Testis (tissue), 2 donors: Measurements from ENCODE around the gene SHC3.

ENCODE experiments used
- POLR2A ChIP-seq: fragments of 450-650 bp; IDR thresholded peaks from one replicate; pipeline ENCODE4 v1.6.1; 2017; ENCODE audit warnings: antibody characterized with exemption, mild to moderate bottlenecking, moderate library complexity
- TF ChIP-seq, protein P1 (sequence below), 3 experiments: fragments of 450-650 bp in 2 of 3; fragments of 200-600 bp in 1 of 3; sonication (generic) in 1 of 3; IDR thresholded peaks; one replicate each; pipeline ENCODE4 v1.5.1; 2016 to 2019; ENCODE audit warnings: antibody characterized with exemption in 3 of 3, mild to moderate bottlenecking in 2 of 3, moderate library complexity in 1 of 3

DNA sequence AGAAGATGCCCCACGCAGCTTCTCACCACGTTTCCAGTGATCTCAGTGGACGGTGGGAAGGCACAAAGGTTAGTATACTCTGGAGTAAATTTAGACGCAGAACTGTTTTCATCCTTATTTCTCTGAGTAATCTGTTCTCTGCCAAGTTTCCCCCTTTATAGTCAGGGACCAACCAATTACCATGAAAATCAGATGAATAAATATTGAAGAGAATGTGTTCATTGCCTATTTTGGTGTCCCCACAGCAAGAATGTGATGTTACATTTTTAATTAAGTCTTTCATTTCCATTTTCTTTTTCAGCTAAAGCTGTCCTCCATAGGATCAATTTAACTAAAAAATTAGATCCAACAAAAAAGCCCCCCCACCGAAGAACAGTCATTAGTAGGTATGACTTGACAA is 146.0 kb downstream of the SHC3 start:
- TF ChIP-seq, protein P1, sequence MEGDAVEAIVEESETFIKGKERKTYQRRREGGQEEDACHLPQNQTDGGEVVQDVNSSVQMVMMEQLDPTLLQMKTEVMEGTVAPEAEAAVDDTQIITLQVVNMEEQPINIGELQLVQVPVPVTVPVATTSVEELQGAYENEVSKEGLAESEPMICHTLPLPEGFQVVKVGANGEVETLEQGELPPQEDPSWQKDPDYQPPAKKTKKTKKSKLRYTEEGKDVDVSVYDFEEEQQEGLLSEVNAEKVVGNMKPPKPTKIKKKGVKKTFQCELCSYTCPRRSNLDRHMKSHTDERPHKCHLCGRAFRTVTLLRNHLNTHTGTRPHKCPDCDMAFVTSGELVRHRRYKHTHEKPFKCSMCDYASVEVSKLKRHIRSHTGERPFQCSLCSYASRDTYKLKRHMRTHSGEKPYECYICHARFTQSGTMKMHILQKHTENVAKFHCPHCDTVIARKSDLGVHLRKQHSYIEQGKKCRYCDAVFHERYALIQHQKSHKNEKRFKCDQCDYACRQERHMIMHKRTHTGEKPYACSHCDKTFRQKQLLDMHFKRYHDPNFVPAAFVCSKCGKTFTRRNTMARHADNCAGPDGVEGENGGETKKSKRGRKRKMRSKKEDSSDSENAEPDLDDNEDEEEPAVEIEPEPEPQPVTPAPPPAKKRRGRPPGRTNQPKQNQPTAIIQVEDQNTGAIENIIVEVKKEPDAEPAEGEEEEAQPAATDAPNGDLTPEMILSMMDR (IDR thresholded peaks at IDR 0.05), result no peak
- no peak for TF ChIP-seq POLR2A
